ENCODE results near the gene STARD13.

STARD13 gene, protein sequence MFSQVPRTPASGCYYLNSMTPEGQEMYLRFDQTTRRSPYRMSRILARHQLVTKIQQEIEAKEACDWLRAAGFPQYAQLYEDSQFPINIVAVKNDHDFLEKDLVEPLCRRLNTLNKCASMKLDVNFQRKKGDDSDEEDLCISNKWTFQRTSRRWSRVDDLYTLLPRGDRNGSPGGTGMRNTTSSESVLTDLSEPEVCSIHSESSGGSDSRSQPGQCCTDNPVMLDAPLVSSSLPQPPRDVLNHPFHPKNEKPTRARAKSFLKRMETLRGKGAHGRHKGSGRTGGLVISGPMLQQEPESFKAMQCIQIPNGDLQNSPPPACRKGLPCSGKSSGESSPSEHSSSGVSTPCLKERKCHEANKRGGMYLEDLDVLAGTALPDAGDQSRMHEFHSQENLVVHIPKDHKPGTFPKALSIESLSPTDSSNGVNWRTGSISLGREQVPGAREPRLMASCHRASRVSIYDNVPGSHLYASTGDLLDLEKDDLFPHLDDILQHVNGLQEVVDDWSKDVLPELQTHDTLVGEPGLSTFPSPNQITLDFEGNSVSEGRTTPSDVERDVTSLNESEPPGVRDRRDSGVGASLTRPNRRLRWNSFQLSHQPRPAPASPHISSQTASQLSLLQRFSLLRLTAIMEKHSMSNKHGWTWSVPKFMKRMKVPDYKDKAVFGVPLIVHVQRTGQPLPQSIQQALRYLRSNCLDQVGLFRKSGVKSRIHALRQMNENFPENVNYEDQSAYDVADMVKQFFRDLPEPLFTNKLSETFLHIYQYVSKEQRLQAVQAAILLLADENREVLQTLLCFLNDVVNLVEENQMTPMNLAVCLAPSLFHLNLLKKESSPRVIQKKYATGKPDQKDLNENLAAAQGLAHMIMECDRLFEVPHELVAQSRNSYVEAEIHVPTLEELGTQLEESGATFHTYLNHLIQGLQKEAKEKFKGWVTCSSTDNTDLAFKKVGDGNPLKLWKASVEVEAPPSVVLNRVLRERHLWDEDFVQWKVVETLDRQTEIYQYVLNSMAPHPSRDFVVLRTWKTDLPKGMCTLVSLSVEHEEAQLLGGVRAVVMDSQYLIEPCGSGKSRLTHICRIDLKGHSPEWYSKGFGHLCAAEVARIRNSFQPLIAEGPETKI

DNA sequence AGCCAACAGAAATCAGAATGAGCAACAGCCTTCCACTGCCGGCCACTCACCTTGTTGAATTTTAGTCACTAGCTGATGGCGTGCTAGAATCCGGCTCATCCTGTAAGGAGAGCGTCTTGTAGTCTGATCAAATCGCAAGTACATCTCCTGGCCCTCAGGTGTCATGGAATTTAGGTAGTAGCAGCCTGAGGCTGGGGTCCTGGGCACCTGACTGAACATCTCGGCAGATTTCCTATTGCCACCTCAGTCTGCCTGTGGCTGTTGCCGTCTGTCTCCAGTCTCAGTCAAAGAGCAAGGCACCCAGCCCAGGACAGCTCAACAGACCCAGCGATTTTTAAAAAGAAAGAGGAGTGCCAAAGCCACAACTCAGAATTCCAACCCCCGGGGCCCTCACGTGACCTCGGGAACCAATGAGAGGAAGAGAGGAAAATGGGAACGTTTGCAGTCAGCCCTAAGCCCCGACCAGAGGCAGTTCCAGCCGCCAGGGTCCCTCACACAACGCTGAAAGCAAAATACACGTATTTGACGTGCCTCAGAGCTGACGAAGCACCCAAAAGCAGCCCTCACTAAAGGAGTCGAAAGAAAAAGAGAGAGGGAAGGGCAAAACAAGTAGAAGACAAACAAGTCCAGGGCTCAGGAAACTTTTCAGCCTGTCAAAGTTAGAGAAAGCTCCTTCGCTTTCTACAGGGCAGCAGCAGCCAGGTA lies at the start of gene STARD13:
TSS of gene STARD13 (minus strand) at position 336 of the 705 bp plus-strand sequence. CDS start at position 219, 117 bp downstream.
- DNase-seq (ENCODE audit: low read depth): peak; percentile 98

DNA sequence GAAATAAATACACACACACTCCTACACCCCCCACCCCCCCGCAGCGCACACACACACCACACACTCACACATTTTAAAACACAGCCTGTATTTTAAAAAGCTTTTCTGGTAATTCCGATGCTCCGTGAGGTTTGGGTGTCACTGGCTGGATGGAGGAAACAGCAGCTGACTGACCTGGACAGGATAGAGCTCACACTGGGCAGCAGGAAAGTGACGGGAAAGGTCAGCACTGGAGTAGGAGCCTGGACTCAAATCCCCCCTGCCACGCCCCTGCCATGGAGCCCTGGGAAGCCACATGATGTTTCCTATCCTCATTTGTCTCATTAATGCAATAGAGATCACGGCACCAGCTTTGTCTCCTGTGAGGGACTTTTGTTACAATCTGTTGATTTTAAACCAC lies 49.3 kb upstream of the STARD13 start:
- no peak for DNase-seq (ENCODE audit: low read depth)

DNA sequence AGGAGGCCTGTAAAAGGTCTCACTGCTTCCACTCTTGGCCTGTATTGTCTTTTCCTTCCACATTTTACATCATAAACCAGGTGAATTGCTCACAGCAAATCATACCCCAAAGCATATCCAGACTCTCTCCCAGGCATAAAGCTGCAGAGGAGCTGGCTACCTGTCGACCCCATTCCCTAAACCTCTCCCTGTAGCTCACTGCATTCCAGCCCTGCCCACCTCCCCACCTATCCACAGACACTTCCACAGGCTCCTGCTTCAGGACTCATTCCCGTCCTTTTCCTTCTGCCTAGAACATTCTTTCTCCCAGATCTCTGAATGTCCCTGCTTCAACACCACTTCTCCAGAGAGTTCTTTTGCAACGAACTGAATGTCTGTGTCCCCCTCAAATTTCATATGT lies 46.4 kb upstream of the STARD13 start:
- DNase-seq (ENCODE audit: low read depth): no peak

DNA sequence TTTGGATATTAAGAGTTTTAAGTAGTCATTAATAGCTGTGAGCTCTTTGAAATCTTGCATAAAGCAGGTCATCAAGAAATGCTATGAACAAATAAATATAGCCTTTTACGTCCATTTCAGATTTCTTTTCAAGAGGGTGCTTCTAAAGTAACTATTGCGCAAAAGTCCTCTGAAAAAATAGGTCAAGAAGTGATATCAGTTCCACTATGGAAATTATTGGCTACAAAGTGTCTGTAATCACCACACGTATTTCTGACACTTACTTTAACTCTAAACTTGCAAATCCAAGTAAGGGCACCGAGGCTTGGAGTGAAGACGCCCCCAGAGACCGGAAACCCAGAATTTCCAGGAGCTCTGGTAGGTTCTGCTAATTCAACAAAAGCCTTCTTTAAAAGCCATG lies 44.9 kb upstream of the STARD13 start:
- no peak for DNase-seq (ENCODE audit: low read depth)

DNA sequence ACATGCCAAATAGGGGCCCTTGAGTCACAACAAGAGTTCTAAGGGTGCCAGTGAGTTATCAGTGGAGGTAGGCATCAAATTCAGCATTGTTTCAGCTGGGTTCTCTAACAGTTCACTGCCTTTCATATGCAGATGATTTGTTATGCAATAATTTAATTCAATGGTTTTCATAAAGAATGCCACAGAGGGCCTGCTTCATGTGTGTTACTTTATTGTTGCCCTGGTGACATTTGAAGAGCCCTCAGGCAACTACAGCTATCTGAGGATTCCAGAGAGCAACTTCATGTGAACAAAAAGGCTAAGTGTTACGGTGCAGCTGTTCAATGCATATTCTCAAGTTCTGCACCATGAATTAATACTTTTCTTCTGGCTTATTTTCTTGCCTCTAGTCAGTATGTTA lies 43.1 kb upstream of the STARD13 start:
- DNase-seq (ENCODE audit: low read depth): peak; percentile 45

DNA sequence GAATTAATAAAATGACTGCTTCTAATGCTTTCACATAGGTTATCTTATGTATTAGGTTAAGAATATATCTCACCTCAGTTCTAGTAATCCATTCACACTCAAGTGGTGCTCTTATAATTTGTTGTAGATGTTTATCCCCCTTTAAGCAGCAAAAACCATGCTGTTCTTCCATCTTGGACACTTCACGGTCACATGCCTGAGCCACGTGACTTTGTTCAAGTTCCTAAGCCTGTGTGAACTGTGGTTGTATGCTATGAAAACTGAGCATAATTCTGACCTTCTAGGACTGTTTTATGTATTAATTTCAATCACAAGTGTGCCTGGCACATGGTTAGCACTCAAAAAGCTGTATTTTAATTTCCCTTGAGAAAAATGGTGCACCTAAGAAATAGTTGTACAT lies 41.2 kb upstream of the STARD13 start:
- no peak for DNase-seq (ENCODE audit: low read depth)

DNA sequence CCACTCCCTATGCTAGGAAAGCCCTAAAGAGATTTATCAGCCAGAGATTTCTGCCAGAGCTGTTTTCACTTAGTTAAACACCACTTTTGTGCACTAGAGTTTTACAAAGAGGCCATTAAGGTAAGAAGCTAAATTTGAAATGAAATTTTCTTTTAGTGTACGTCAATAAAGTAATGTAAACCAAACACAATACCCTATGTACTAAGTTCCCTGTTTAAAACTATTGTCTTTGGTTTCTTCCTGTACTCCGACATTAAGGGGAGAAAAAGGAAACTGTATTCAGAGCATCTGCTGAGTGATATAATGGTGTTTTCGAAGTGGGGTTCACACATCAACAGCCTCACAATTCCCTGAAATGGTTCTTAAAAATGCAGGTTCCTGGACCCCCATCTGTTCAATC lies 40.7 kb upstream of the STARD13 start:
- DNase-seq (ENCODE audit: low read depth): no peak

DNA sequence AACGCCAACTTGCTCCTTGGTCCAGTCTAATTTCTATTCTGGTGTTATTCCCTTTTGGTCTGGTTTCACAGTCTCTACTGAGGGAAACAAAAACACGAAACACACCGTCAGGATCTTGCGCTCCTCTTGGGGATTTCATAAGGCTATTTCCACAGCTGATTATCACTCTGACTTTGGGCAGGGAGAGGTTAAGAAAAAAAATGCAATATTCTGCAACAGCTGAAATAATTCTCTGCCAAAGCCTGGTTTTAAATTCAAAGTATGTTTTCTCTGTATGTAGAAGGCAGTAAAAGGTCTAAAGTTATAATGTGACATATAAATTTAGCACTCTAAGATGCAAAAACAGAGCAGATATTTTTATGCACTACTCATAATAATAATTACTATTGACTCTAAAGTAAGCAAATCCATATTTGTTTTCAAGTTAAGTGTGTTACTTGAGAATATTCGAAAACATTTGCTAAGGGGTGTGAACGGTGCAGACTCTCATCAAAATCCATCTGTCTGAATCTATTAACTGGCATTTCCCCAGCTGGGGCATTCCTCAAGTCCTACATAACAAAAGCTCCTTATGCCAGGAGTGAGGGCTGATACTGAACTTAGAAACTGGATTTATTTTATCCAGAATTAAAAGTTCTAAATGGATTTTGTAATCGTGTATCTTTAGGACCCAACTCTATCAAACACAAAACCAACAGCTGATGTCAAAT lies 38.4 kb upstream of the STARD13 start:
- DNase-seq (ENCODE audit: low read depth): peak; percentile 73

DNA sequence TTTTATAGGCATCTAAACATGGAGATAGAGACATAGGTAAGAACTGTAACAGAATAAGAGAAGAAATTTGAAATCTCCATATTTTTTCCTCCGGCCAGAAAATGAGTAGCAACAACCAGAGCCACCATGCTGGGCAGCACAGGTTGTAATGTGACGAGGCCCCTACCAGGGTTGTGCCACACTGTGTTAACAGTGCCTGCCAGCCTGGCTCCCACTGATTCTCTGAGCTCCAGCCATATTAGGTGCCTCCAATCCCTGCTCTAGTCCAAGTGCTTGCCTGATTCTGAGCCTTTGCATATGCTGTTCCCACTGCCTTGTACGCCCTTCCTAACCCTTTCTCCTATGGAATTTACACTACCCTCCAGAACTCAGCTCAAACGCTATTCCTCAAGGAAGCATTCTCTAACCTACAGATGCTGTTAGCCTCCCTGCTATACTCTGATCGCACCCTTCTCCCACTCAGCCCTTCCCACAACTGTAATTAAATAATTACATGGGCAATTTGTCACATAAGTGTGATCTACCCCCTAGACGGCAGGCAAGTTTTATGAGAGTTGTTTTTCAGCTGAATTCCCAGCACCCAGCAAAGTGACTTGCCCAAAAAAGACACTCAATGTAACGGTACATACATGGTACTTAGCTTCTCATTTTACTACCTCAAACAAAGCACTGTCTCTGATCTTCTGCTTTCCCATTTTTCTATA lies 37.6 kb upstream of the STARD13 start:
- DNase-seq (ENCODE audit: low read depth): no peak

DNA sequence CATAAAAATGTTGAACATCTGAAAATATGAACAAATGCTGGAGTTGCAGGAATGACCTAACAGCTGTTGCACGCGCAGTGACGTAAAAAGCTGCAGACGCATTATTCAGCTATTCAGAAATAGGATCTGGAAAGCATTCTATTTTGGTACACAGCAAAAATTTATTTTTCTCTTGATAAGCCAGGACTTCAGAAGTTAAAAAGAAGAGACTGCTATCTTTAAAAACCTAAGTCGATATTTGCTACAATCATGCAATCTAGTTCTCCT lies 36.9 kb upstream of the STARD13 start:
- peak; percentile 68 for DNase-seq (ENCODE audit: low read depth)

DNA sequence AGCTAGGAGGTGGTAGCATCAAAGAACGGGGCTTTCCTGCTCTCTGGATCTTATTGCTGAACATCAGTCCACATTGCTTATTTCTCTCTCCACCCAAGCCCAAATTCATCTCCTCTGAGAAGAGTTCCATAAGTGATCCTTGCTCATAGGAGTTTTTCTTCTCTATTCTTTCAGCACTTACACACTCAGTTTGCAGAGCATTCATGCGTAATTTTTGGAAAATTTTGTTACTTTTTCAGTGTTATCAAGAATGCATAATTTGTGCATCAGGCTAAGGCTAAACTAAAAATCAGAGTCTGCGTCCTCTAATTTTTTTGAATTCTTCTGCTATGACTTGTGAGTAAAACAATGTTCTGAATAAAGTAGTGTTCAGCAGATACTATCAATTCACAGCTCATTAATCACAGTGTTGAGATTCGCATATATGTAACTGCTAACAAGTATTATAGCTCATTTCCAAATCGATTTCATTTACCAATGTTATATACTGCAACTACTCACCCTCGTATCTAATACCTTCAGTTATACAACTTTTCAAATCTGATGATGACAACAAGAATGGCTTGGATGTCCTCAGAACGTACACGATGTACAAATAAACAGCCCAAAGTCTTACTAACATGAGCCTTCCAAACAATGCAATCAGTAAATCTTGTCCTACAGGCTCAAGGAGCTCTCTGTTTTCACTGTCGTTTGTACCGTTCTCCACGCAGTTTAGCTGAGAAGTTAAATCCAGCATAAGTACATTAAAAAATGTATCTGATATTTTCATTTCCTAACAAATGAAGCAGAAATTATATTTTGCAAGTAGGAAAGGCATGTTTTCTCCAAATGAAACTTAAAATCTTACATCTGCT lies 36.4 kb upstream of the STARD13 start:
- DNase-seq (ENCODE audit: low read depth): peak; percentile 25

DNA sequence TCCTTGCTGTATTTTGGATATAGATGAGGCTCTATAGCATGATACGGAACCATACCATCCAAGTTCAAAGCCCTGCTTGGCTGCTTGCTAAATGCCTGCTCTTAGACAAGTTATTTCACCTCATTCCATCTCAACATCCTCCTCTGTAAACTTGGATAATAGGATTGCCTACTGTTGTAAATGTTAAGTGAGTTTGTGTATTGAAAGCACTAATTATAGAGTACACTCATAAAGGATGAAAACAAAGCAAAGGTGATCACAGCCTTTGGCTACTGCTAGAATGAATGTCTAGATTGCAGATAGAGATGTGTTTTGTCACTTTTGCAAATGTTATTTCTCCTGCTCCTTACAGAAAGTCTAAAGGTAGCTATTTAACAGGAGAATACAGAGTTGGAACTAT lies 34.3 kb upstream of the STARD13 start:
- no peak for DNase-seq (ENCODE audit: low read depth)

DNA sequence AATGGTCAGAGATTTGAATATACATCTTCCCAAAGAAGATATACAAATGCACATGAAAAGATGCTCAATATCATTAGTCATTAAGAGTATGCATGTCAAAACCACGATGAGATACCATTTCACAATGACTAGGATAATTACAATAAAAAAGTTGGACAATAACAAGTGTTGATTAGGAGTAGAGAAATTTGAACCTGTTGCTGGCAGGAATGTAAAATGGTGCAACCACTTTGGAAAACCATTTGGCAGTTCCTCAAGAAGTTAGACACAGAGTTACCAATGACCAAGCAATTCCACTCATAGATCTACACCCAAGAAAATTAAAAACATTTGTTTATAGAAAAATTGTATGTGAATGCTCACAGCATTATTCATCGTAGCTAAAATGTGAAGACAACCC lies 33.2 kb upstream of the STARD13 start:
- DNase-seq (ENCODE audit: low read depth): peak; percentile 43

DNA sequence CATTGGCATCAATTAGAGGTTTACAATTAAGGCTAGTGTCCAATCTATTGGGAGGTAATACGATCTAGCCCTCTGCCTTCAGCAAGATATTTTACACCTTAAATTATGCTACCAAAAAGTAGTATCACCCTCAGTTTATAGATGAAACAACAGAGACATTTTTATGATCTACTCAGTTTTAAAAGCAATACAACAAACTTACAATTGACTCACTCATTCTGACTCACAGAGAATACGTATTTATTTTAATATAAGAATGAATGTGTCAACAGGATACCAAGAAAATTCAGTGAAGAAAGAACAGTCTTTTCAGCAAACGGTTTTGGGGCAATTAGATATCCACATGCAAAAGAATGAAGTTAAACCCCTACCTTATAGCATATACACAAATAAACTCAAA lies 32.5 kb upstream of the STARD13 start:
- DNase-seq (ENCODE audit: low read depth): no peak

DNA sequence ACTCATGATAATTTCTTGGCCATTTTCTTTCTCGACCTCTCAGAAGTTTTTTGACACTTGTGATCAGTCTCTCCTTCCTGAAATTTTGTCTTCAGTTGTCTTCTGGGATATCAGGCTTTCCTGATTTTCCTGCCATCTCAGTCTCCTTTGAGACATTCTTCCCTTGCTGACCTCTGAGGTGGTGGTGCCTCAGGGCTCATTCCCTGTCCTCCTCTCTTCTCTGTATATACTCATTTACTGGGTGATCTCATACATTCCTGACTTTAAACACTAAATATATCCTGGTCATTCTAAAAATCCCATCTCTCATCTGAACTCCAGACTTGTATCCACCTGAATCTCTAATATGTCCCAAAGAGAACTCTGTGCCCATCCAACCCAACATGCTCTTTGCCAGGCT lies 31.3 kb upstream of the STARD13 start:
- no peak for DNase-seq (ENCODE audit: low read depth)

DNA sequence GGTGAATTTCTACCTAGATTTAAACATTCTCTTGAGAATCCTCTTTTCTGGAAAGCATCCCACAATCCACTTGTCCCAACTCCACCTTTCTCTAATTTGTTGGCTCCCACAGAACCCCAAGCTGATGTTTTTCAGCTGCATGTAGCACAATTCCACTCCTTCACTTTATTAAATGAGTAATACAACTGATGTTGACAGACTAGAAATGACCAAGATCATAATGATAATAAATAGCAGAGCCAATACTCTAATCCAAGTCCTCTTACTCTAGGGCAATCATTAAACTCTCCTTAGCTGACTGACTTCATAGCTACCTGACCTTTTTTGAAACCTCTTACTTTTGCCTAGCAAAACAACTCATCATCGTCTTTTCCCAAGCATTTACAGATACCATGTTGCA lies 27.9 kb upstream of the STARD13 start:
- DNase-seq (ENCODE audit: low read depth): no peak

DNA sequence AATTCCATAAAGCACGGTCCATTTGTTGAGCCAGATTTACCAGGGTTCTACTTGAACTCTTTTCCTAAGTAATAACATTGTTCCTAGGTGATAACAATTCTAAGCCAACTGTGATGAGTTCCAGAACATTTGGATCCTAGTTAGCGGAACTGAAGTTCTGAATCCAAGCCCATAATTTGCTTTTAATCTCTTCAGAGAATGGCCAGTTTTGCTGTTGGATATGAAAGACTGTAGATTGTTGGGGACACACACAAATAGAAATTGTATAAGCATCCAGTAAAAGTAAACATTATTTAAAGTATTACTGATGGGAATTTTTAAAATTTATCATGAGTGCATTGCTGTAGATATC lies 27.3 kb upstream of the STARD13 start:
- DNase-seq (ENCODE audit: low read depth): no peak

DNA sequence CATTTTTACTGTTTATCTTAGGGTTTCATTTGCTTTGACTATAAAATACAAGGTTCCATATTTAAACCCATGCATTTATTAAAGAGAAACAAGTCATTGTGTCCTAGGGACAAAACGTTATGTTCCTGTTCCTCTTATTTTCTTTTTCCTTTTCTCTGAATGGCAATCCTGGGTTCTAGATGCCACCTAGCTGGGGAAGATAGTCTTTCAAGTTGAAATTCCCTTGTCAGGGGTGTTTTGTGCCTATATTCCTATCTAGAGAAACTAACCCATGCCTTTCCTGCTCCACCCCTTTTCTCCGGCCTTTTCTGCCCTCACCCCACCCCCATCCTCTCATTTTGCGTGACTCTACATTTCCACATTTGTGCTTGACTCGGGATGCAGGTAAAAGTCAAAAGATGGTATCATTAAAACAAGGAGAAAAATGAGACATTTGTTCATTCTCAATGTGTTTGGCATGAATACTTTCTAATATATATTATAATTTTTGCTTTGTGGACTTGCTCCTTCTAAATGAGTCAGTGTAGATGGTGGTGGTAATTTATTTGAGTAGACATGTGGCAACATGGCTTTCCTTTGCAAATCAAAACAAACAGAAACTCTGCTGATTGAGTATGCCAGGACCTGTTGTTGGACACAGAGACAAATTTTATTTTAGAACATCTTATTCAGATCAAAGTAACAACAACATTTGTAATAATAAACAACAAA lies 26.8 kb upstream of the STARD13 start:
- peak; percentile 43 for DNase-seq (ENCODE audit: low read depth)

DNA sequence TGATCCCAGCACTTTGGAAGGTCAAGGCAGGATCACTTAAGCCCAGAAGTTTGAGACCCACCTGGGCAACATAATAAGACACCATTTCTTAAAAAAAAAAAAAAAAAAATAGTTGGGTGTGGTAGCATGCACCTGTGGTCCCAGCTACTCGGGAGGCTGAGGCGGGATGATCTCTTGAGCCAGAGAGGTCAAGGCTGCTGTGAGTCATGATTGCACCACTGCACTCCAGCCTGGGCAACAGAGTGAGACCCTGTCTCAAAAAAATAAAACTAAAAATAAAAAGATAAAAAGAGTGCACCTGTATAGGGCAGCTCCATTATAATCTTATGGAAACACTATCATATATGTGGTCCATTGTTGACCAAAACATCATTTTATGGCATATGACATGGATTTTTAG lies 25.5 kb upstream of the STARD13 start:
- DNase-seq (ENCODE audit: low read depth): no peak

Data from fibroblast of gingiva (primary cell).